GM12801 (cell line): ENCODE data around the gene KCNN3.

Experiments
- TF ChIP-seq, protein P1 (sequence below): IDR thresholded peaks from one replicate; pipeline ENCODE4 v1.5.1; 2011; ENCODE audit warnings: control low read depth; ENCODE audit not compliant: insufficient read length; ENCODE audit errors: extremely low read depth

Gene KCNN3

DNA sequence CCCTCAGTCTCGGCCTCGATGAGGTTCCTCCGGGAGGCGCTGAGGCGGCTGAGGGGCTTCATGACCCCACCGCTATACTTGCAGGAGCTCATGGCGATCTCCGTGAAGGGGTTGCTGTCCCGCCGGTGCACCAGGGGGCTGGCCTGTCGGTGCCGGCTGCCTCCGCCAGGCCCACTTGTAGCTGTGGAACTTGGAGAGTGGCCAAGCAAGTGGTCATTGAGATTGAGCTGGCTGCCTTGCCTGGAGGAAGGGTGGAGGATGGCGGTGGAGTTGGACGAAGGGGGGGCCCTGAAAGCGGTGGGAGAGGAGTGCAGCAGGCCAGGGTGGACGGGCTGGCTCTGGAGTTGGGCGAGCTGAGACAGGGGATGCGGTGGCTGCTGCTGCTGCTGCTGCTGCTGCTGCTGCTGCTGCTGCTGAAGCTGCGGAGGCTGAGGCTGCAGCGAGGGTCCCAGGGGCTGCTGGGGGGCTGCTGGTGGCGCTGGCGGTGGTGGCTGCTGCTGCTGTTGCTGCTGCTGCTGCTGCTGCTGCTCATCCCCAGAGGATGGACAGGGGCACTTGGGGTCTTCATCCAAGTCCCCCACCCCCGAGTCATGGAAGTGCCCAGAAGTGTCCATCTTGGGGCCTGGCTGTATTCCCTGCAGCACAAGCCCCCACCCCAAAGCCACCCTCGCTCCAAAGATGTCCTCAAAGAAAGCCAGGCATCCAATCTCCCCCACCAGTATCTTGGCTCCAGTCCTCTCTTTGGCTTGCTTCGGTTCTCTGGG, 548 bp downstream of the KCNN3 start:
- TF ChIP-seq, protein P1, sequence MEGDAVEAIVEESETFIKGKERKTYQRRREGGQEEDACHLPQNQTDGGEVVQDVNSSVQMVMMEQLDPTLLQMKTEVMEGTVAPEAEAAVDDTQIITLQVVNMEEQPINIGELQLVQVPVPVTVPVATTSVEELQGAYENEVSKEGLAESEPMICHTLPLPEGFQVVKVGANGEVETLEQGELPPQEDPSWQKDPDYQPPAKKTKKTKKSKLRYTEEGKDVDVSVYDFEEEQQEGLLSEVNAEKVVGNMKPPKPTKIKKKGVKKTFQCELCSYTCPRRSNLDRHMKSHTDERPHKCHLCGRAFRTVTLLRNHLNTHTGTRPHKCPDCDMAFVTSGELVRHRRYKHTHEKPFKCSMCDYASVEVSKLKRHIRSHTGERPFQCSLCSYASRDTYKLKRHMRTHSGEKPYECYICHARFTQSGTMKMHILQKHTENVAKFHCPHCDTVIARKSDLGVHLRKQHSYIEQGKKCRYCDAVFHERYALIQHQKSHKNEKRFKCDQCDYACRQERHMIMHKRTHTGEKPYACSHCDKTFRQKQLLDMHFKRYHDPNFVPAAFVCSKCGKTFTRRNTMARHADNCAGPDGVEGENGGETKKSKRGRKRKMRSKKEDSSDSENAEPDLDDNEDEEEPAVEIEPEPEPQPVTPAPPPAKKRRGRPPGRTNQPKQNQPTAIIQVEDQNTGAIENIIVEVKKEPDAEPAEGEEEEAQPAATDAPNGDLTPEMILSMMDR = no peak

DNA sequence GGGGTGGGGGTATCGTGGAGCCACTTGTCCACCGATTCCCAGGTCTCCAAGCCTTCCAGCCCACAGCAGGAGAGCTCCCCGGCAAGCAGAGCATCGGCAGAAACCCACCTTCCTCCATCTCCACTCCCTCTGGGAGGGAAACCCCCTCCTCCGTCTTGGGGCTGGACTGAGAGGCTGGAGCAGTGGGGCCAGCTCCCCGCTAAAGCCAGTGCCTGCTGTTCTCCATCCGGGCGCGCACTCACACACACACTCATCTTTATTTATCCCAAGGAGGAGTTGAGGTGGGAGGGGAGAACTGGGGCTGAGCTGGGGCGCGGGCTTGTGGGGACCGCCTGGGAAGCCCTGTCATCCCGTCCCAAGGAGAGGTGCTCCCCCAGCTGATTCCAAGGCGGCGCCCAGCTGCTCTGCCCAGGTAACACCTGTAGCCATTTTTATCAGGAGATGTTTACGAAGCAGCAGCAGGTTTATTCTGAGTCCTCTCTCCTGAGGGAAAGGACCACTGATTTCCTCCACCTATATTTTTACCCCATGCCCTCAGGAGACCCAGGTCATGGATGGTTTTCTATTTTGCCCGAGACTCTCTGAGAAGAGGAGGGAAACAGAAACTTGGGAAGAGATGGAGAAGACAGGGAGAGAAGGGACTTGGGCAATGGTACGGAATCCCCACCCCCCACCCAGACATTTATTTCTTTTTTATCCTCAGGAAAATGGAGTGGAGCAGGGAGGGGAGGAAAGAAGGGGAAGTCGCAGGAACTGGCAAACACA, 2.1 kb downstream of the KCNN3 start:
- TF ChIP-seq, protein P1 = no peak

DNA sequence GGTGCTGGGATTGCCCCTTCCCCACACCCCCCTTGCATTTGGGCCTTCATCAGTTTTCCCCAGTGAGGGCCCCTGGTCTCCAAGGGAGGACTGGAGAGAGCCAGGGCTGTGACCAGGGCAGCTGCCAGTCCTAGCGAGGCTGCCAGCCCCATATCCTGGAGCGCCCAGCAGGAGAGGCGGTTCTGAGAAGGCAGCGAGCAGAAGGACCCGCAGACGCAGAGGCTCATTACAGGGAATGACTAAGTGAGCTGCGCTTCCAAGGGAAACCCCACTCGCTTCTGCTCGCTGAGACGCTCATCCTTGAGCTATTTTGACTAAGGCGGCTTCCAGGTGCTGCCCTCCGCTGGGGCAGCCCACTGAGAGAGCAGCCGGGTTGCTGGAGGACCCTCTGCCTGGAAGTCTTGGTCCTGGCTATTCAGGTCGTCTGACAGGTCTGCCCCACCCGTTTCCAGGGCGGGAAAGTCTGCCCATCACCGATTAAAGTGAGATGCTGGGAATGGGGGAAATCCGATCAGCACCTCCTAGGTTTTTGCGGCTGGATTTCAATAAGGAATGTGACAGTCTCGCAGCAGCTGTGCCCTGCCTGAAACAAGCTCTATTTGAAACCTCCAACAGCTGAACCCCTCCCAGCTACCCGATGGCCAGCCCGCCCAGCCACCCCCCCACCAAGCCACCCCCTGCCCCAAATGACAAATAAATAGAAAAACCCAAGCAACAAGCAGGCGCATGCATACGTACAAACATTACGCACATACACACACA, 2.8 kb downstream of the KCNN3 start:
- TF ChIP-seq, protein P1 = no peak

DNA sequence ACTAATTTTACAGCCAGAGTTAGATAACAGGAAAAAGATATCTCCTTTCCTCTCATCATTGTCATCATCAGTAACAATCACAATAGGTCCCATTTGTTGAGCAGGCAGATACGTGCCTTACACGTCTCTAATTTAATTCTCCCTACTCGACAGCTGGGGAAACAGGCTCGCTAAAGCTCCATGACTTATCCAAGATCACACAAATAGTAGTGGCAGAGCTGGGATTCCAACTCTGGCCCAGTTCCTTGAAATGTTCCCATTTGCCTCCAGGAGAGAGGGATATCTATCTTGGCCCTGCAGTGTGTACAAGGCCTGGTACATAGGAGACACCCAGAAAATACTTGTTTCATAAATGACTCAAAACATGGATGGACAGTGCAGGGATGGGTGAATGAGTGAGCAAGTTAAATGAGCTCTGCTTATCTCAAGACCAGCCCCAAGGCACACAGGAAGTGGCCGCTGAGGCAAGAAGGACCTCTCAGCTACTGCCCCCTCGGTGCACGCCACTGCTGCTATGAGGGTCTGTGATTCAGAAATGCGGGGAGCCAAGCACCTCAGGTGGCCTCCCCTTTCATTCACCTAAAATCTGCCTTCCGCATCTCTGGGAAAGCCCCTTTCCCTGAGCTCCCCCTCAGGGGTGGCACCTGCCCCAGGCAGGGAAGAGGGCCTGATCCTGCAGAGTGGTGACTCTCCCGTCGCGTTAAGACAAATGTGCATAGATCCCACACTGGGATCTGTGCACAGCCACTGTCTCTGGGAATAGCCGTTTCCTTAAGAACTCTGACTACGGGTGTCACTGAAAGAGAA, 3.6 kb downstream of the KCNN3 start:
- TF ChIP-seq, protein P1 = no peak

DNA sequence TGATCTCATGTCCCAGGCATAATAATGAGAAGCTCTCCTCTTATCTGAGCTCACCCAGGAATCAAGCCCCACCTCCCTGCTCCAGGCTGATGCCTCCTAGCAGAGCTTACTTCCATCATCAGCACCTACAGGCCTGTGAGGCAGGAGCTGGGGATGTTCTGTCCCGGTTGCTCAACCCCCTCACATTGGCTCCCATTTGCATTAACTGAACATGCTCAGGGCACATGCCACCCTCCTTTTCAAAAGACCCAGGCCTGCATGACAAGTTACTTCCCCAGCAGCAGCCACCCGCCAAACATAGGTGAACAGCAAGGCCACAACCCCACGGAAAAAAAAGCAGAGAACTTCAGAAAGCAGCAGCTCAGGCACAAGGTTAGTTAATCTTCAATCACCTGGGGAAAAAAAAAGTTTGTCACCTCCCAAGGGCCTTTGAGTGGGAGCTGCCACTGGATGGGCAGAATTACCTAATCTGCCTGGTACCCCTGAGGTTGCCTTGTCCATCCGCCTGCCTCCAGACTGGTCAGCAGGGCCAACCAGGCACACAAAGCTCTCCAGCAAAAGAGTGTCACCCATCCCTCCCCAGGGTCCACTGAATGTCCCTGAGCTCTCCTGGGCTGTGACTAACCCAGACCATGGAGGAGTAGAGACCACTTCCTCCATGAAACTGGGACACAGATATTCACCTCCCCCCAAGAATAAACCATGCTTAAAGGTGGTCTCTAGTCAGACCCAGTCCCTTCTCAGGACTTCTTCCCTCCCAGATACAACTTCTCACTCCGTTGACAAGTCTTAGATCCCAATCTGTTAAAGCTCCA, 4.4 kb downstream of the KCNN3 start:
- TF ChIP-seq, protein P1 = no peak

DNA sequence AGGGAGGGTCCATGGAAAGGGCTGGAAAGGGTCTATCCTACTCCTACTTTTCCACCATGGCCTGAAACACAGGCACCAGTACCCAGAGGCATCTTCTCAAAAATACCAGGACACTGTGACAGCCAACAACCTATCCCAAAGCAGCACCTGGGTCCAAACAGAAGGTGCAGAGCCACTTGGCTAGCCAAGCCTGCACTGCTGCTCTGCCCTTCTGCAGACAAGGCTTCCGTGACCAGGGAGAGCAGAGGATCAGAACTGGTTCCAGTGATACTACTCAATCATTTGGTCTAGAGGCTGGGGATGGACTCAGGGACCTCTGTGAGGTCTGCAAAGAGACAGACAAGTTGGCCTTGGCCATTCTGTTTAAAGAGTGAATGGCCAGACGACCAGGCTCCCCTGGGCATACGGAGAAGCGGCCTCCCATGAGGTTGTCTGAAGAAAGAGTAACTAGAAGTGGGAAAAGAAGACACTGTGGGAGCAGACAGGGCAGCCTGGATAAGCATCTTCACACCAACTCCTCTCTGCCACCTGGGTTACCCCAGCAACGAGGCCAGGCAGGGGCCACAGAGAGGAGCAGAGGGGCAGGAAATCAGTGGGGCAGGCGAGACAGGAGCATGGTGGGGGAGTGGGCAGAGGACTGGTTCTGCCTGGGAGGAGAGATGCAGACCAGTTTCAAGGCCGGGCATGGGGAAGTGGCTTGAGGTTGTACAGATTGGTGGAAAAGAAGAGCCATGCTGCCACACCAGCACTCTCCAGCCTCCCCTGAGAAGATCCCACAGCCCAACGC, 5.7 kb downstream of the KCNN3 start:
- TF ChIP-seq, protein P1 = no peak
